NCI-H524 treated with DMSO at 0.1 percent for 48 hours (cell line): Measurements from ENCODE around the gene BICD2.
A peak's percentile ranks its signal among the peaks of the same experiment; 100 is the strongest.

Experiments
- DNase-seq: peaks from one replicate; lab custom pipeline; 2025; lab: John Stamatoyannopoulos, UW

BICD2 gene

GRCh38 chr9:92714787-92715487 lies 49.7 kb downstream of the BICD2 start:
- DNase-seq = no peak

- DNase-seq = no peak
Observed at GRCh38 chr9:92714016-92714415, 50.6 kb downstream of the BICD2 start.

- DNase-seq = no peak
Observed at GRCh38 chr9:92713528-92713927, 51.1 kb downstream of the BICD2 start.

GRCh38 chr9:92712767-92713166 lies 51.9 kb downstream of the BICD2 start:
- no peak for DNase-seq

- DNase-seq = no peak
Observed at GRCh38 chr9:92711844-92712243, 52.8 kb downstream of the BICD2 start.

GRCh38 chr9:92711146-92711545 lies 53.5 kb downstream of the BICD2 start:
- DNase-seq = no peak

- DNase-seq = no peak
Observed at GRCh38 chr9:92710368-92710767, 54.3 kb downstream of the BICD2 start.

GRCh38 chr9:92709954-92710353 lies 54.7 kb downstream of the BICD2 start:
- no peak for DNase-seq

- no peak for DNase-seq
Observed at GRCh38 chr9:92709240-92709639, 55.4 kb downstream of the BICD2 start.

GRCh38 chr9:92707530-92707929 lies 57.1 kb downstream of the BICD2 start:
- no peak for DNase-seq

GRCh38 chr9:92706218-92706940 lies 58.3 kb downstream of the BICD2 start:
- DNase-seq = no peak

- DNase-seq = no peak
Observed at GRCh38 chr9:92704528-92704927, 60.1 kb downstream of the BICD2 start.

GRCh38 chr9:92696619-92697018 lies 68.0 kb downstream of the BICD2 start:
- no peak for DNase-seq

- no peak for DNase-seq
Observed at GRCh38 chr9:92686954-92687353, 77.7 kb downstream of the BICD2 start.

GRCh38 chr9:92685022-92685421 lies 79.6 kb downstream of the BICD2 start:
- DNase-seq = no peak

- no peak for DNase-seq
Observed at GRCh38 chr9:92682269-92682668, 82.4 kb downstream of the BICD2 start.

- no peak for DNase-seq
Observed at GRCh38 chr9:92680166-92681119, 84.2 kb downstream of the BICD2 start.

- no peak for DNase-seq
Observed at GRCh38 chr9:92679413-92680165, 85.0 kb downstream of the BICD2 start.

GRCh38 chr9:92671323-92671722 lies 93.3 kb downstream of the BICD2 start:
- DNase-seq = no peak

- DNase-seq = peak; percentile 95
Observed at GRCh38 chr9:92669890-92670708, 94.5 kb downstream of the BICD2 start, which contains the start of gene IPPK. TSS of gene IPPK (minus strand) at chr9:92670131. CDS start at chr9:92669988, 143 bp downstream.

- no peak for DNase-seq
Observed at GRCh38 chr9:92669527-92669889, 95.1 kb downstream of the BICD2 start.
